SK-N-SH (cell line): ENCODE results near the gene RMDN2. TPM values are rescaled to one million over a fixed set of nuclear protein-coding genes. Genes with fewer than 3 reads are reported as not detected.
"Not testable (repeated sequence)": the region's sequence is repeated elsewhere in the genome, so short reads cannot be mapped to it uniquely, and the experiment has no call there.

Source experiments
- CTCF ChIA-PET: fragments of 300-600, 350-600 bp; formaldehyde crosslinking; extraction: SDS; loops from one replicate; lab custom pipeline; 2021; lab: Yijun Ruan, JAX
- POLR2A ChIA-PET: fragments of 350-600 bp; sonication (Branson Sonifier 250); formaldehyde crosslinking; extraction: SDS; loops from one replicate; lab custom pipeline; 2020; ENCODE audit warnings: antibody characterized with exemption, inconsistent platforms; lab: Yijun Ruan, JAX
- DNase-seq: peaks from one replicate; pipeline ENCODE4 v3.0.0; 2012
- H2AFZ ChIP-seq: fragments of 200-600 bp; sonication (generic); 2 replicates; pipeline ENCODE4 v1.8.1; 2016; ENCODE audit warnings: antibody characterized with exemption, mild to moderate bottlenecking, low read depth
- H3F3A ChIP-seq: fragments of 200-600 bp; sonication (generic); replicated peaks from 2 replicates; pipeline ENCODE3; 2016; ENCODE audit warnings: antibody characterized with exemption, mild to moderate bottlenecking; ENCODE audit not compliant: insufficient read depth
- H3K27ac ChIP-seq, 2 experiments: fragments of 200-500 bp in 1 of 2; fragments of 200-600 bp in 1 of 2; sonication (Bioruptor generic) in 1 of 2; sonication (generic), shearing (Covaris generic) in 1 of 2; 2 replicates each; pipeline versions ENCODE4 v1.5.1 to v1.6.1; 2014 to 2016; ENCODE audit warnings: low read depth in 2 of 2, inconsistent platforms in 1 of 2, low read length in 1 of 2, mild to moderate bottlenecking in 1 of 2, mixed read lengths in 1 of 2
- H3K27me3 ChIP-seq: fragments of 200-600 bp; sonication (generic), shearing (Covaris generic); 2 replicates; pipeline ENCODE4 v1.6.1; 2016; ENCODE audit warnings: mixed run types; ENCODE audit not compliant: insufficient read depth
- H3K36me3 ChIP-seq, 2 experiments: fragments of 200-500 bp in 1 of 2; fragments of 200-600 bp in 1 of 2; sonication (Bioruptor generic) in 1 of 2; sonication (generic) in 1 of 2; replicated peaks in 1 of 2; 2 replicates each; pipeline versions ENCODE3 to v1.5.1; 2014 to 2016; ENCODE audit warnings: low read length in 1 of 2, mild to moderate bottlenecking in 1 of 2; ENCODE audit not compliant: insufficient read depth in 2 of 2, control insufficient read depth in 1 of 2
- H3K4me1 ChIP-seq, 2 experiments: fragments of 200-500 bp in 1 of 2; fragments of 200-600 bp in 1 of 2; sonication (Bioruptor generic) in 1 of 2; sonication (generic), shearing (Covaris generic) in 1 of 2; 2 replicates each; pipeline versions ENCODE4 v1.5.1 to v1.6.1; 2014 to 2016; ENCODE audit warnings: low read depth in 1 of 2, low read length in 1 of 2, mixed run types in 1 of 2; ENCODE audit not compliant: insufficient read depth in 2 of 2, control insufficient read depth in 1 of 2
- H3K4me2 ChIP-seq: fragments of 200-600 bp; sonication (generic), shearing (Covaris generic); 2 replicates; pipeline ENCODE4 v1.6.1; 2017; ENCODE audit warnings: mixed run types
- H3K4me3 ChIP-seq, 2 experiments: fragments of 200-500 bp in 1 of 2; fragments of 200-600 bp in 1 of 2; sonication (Bioruptor generic) in 1 of 2; sonication (generic), shearing (Covaris generic) in 1 of 2; 2 replicates each; pipeline versions ENCODE4 v1.5.1 to v1.8.1; 2014 to 2016; ENCODE audit warnings: low read depth in 2 of 2, inconsistent platforms in 1 of 2, low read length in 1 of 2, mild to moderate bottlenecking in 1 of 2, mixed read lengths in 1 of 2, moderate library complexity in 1 of 2
- H3K79me2 ChIP-seq: fragments of 200-600 bp; sonication (generic); 2 replicates; pipeline ENCODE4 v1.8.1; 2017; ENCODE audit warnings: mild to moderate bottlenecking; ENCODE audit not compliant: insufficient read depth
- H3K9ac ChIP-seq: fragments of 200-600 bp; sonication (generic); 2 replicates; pipeline ENCODE4 v1.6.1; 2017; ENCODE audit warnings: mixed run types
- H3K9me2 ChIP-seq: fragments of 200-600 bp; sonication (generic); 2 replicates; pipeline ENCODE4 v1.6.1; 2017; ENCODE audit warnings: mixed run types
- H3K9me3 ChIP-seq: fragments of 200-600 bp; sonication (generic); 2 replicates; pipeline ENCODE4 v1.6.1; 2017; ENCODE audit warnings: mixed run types, mild to moderate bottlenecking, moderate library complexity
- H4K20me1 ChIP-seq: fragments of 200-600 bp; sonication (generic); 2 replicates; pipeline ENCODE4 v1.6.1; 2017; ENCODE audit warnings: mild to moderate bottlenecking, mixed run types; ENCODE audit not compliant: insufficient read depth
- ELF1 ChIP-seq: IDR thresholded peaks from 2 replicates; pipeline ENCODE4 v1.4.0; 2012
- EP300 ChIP-seq, 2 experiments: IDR thresholded peaks; 2 replicates each; pipeline versions ENCODE4 v1.4.0 to v1.6.1; 2012; ENCODE audit warnings: borderline replicate concordance in 1 of 2, low read depth in 1 of 2, low read length in 1 of 2
- GATA2 ChIP-seq: sonication (generic); formaldehyde crosslinking; IDR thresholded peaks from 2 replicates; pipeline ENCODE4 v1.5.0; 2020; ENCODE audit warnings: mild to moderate bottlenecking, missing genetic modification reagents
- IRF3 ChIP-seq: fragments of 150-350 bp; IDR thresholded peaks from 2 replicates; pipeline ENCODE4 v1.6.1; 2016; ENCODE audit warnings: mild to moderate bottlenecking, low read depth, low read length
- JUND ChIP-seq: IDR thresholded peaks from 2 replicates; pipeline ENCODE4 v1.4.0; 2012
- MXI1 ChIP-seq: IDR thresholded peaks from 2 replicates; pipeline ENCODE4 v1.6.1; 2012; ENCODE audit warnings: mild to moderate bottlenecking, low read depth, low read length, improper control_type of control experiment
- RAD21 ChIP-seq: IDR thresholded peaks from 2 replicates; pipeline ENCODE4 v1.6.1; 2012; ENCODE audit warnings: mild to moderate bottlenecking, low read length
- TCF12 ChIP-seq: IDR thresholded peaks from 2 replicates; pipeline ENCODE4 v1.4.0; 2012
- WGBS: methylation state at CpG from one replicate; pipeline ENCODE4 v1.1.6; 2017; ENCODE audit warnings: low lambda C conversion rate; 5-methylcytosine and 5-hydroxymethylcytosine counted together
- polyA plus RNA-seq, 3 experiments: library from polyadenylated mRNA; depleted of rRNA; stranded (reverse); fragments of >200 nt; gene quantifications; 2 replicates each; pipeline ENCODE4 v1.2.3, GENCODE V29; 2012
- TF ChIP-seq, protein P1 (sequence below): fragments of 150-350 bp; IDR thresholded peaks from 2 replicates; pipeline ENCODE4 v1.6.1; 2017; ENCODE audit warnings: antibody characterized with exemption, low read length, low read depth, borderline replicate concordance

RMDN2 gene
- polyA plus RNA-seq, 1 of the 3 experiments (the other 2 are of a cell fraction), result 7.3 TPM

GRCh38 chr2:38000485-38001222, 75.6 kb downstream of the RMDN2 start:
- Histone ChIP-seq H3K27me3 (no peaks in the 10 kb centered on the region), H3K9ac (no peak overlapping the region), H2AFZ (no peak overlapping the region), H3K9me3 (0 out of 2 replicates have a peak, but pooled peaks cover 4% of the 10 kb centered on the region), H3K4me1 (no peaks in the 10 kb centered on the region), H3K9me2 (no peaks in the 10 kb centered on the region), H4K20me1 (no peaks in the 10 kb centered on the region), H3F3A (no peaks in the 10 kb centered on the region), H3K36me3 (peaks cover 6 to 66% of the 10 kb centered on the region in 2 experiments), H3K4me2 (no peak overlapping the region), H3K27ac (no peak overlapping the region), H3K79me2 (no peaks in the 10 kb centered on the region), H3K4me3 (no peak overlapping the region)
- no peak for DNase-seq
- TF ChIP-seq EP300 (IDR thresholded peaks at IDR 0.05; ENCODE audit: borderline replicate concordance in 1 of 2, low read depth in 1 of 2, low read length in 1 of 2) (no peak), MXI1 (no peak), GATA2 (CRISPR knock-in tag) (no peak), IRF3 (no peak), ELF1 (no peak), JUND (no peak), TCF12 (no peak), RAD21 (no peak)
- TF ChIP-seq, protein P1, sequence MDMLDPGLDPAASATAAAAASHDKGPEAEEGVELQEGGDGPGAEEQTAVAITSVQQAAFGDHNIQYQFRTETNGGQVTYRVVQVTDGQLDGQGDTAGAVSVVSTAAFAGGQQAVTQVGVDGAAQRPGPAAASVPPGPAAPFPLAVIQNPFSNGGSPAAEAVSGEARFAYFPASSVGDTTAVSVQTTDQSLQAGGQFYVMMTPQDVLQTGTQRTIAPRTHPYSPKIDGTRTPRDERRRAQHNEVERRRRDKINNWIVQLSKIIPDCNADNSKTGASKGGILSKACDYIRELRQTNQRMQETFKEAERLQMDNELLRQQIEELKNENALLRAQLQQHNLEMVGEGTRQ, result no peak
- 36% methylated on average over 1 of the region's 1 CpG for WGBS
- ChIA-PET CTCF (interaction anchor here (0.9 to 5.2 kb wide), 7 partner anchors 15 to 274 kb away, joined by 3 to 24 read pairs (median 5); partner anchors contain the start of gene CYP1B1), POLR2A (interaction anchor here (0.8 kb wide), 1 partner anchor 12 kb away, joined by 4 read pairs; no protein-coding TSS in a partner anchor)

GRCh38 chr2:38010187-38010586, 85.1 kb downstream of the RMDN2 start:
- H3F3A ChIP-seq, H3K4me1 ChIP-seq, H3K79me2 ChIP-seq, POLR2A ChIA-PET, H3K4me3 ChIP-seq, H2AFZ ChIP-seq, H3K9me2 ChIP-seq, CTCF ChIA-PET, H3K9me3 ChIP-seq, H3K4me2 ChIP-seq, H3K9ac ChIP-seq, DNase-seq, H4K20me1 ChIP-seq, H3K27ac ChIP-seq, H3K27me3 ChIP-seq: not testable (repeated sequence)
- WGBS, result 76% methylated on average over 5 of the region's 6 CpGs
- peaks cover 0 to 25% of the 10 kb centered on the region in 2 experiments for H3K36me3 ChIP-seq
